Mesenchymal stem cell (in vitro differentiated cells and primary cell): Measurements from ENCODE around the gene NRXN3.

Experiments used
- DNase-seq: peaks from one replicate; pipeline ENCODE4 v3.0.0-alpha.2; 2013
- H2AFZ ChIP-seq: one replicate; pipeline ENCODE4 v1.6.1; 2013; ENCODE audit warnings: low read depth, mild to moderate bottlenecking, control low read depth, inconsistent platforms, low read length, moderate library complexity
- H2AK5ac ChIP-seq: 2 replicates; pipeline ENCODE4 v1.6.1; 2013; ENCODE audit warnings: low read length, moderate library complexity, mild to moderate bottlenecking, inconsistent platforms; ENCODE audit not compliant: severe bottlenecking
- H2BK120ac ChIP-seq: one replicate; pipeline ENCODE4 v1.6.1; 2013; ENCODE audit warnings: low read depth, mild to moderate bottlenecking, inconsistent platforms, low read length, moderate library complexity
- H2BK12ac ChIP-seq, 2 experiments: one replicate each; pipeline ENCODE4 v1.6.1; 2013; ENCODE audit warnings: inconsistent platforms in 2 of 2, low read length in 2 of 2, mild to moderate bottlenecking in 2 of 2, moderate library complexity in 2 of 2, control low read depth in 1 of 2
- H2BK15ac ChIP-seq: one replicate; pipeline ENCODE4 v1.6.1; 2013; ENCODE audit warnings: mild to moderate bottlenecking, low read depth, inconsistent platforms; ENCODE audit not compliant: poor library complexity, severe bottlenecking
- H2BK5ac ChIP-seq: 2 replicates; pipeline ENCODE4 v1.6.1; 2013; ENCODE audit warnings: low read depth, mild to moderate bottlenecking, low read length, control low read depth, inconsistent platforms; ENCODE audit not compliant: poor library complexity, severe bottlenecking
- H3K14ac ChIP-seq, 2 experiments: one replicate each; pipeline ENCODE4 v1.6.1; 2013; ENCODE audit warnings: inconsistent platforms in 2 of 2, low read length in 2 of 2, control low read depth in 1 of 2, mild to moderate bottlenecking in 1 of 2, moderate library complexity in 1 of 2
- H3K18ac ChIP-seq, 2 experiments: one replicate each; pipeline ENCODE4 v1.6.1; 2013; ENCODE audit warnings: inconsistent platforms in 2 of 2, low read length in 2 of 2, control low read depth in 1 of 2, low read depth in 1 of 2, mild to moderate bottlenecking in 1 of 2
- H3K23ac ChIP-seq, 2 experiments: one replicate each; pipeline ENCODE4 v1.6.1; 2013; ENCODE audit warnings: inconsistent platforms in 2 of 2, low read length in 2 of 2, mild to moderate bottlenecking in 2 of 2, moderate library complexity in 2 of 2, control low read depth in 1 of 2
- H3K27ac ChIP-seq: 2 replicates; pipeline ENCODE4 v1.5.1; 2013; ENCODE audit warnings: mild to moderate bottlenecking, moderate library complexity, low read length, control low read depth, inconsistent platforms; ENCODE audit not compliant: poor library complexity, severe bottlenecking
- H3K27me3 ChIP-seq, 2 experiments: 2 replicates each; pipeline versions ENCODE4 v1.6.1 to v1.7.0; 2013; ENCODE audit warnings: low read length in 2 of 2, mild to moderate bottlenecking in 2 of 2, moderate library complexity in 2 of 2, control low read depth in 1 of 2, inconsistent platforms in 1 of 2; ENCODE audit not compliant: control insufficient read depth in 1 of 2, insufficient read depth in 1 of 2
- H3K36me3 ChIP-seq, 2 experiments: 2 replicates each; pipeline versions ENCODE4 v1.6.1 to v1.7.0; 2013; ENCODE audit warnings: low read length in 2 of 2, control low read depth in 1 of 2, inconsistent platforms in 1 of 2, low read depth in 1 of 2, mild to moderate bottlenecking in 1 of 2; ENCODE audit not compliant: insufficient read depth in 2 of 2, control insufficient read depth in 1 of 2
- H3K4ac ChIP-seq, 2 experiments: one replicate each; pipeline ENCODE4 v1.6.1; 2013; ENCODE audit warnings: inconsistent platforms in 2 of 2, low read length in 2 of 2, mild to moderate bottlenecking in 2 of 2, moderate library complexity in 2 of 2, control low read depth in 1 of 2, low read depth in 1 of 2
- H3K4me1 ChIP-seq: 2 replicates; pipeline ENCODE4 v1.6.1; 2013; ENCODE audit warnings: low read depth, low read length, control low read depth; ENCODE audit not compliant: control insufficient read depth, insufficient read depth
- H3K4me2 ChIP-seq: 2 replicates; pipeline ENCODE4 v1.6.1; 2013; ENCODE audit warnings: low read length, mild to moderate bottlenecking, inconsistent platforms; ENCODE audit not compliant: poor library complexity, severe bottlenecking
- H3K4me3 ChIP-seq, 2 experiments: 2 replicates each; pipeline versions ENCODE4 v1.5.1 to v1.7.0; 2013; ENCODE audit warnings: low read length in 2 of 2, mild to moderate bottlenecking in 2 of 2, control low read depth in 1 of 2, low read depth in 1 of 2; ENCODE audit not compliant: insufficient read depth in 1 of 2
- H3K79me1 ChIP-seq: replicated peaks from 2 replicates; pipeline ENCODE4 v1.6.1; 2013; ENCODE audit warnings: mild to moderate bottlenecking, control low read depth, low read length, inconsistent platforms; ENCODE audit not compliant: poor library complexity, severe bottlenecking
- H3K9ac ChIP-seq: 2 replicates; pipeline ENCODE4 v1.7.0; 2013; ENCODE audit warnings: mild to moderate bottlenecking, low read length, moderate library complexity
- H3K9me3 ChIP-seq: 2 replicates; pipeline ENCODE4 v1.7.0; 2013; ENCODE audit warnings: mild to moderate bottlenecking, low read length; ENCODE audit not compliant: control insufficient read depth
- H4K8ac ChIP-seq: one replicate; pipeline ENCODE4 v1.6.1; 2013; ENCODE audit warnings: inconsistent platforms, mild to moderate bottlenecking, low read length, moderate library complexity
- H4K91ac ChIP-seq: one replicate; pipeline ENCODE4 v1.6.1; 2013; ENCODE audit warnings: mild to moderate bottlenecking, low read length, inconsistent platforms
- WGBS: methylation state at CpG from one replicate; pipeline ENCODE4 v1.1.7; 2013; ENCODE audit warnings: mixed read lengths; 5-methylcytosine and 5-hydroxymethylcytosine counted together

Gene NRXN3

DNA sequence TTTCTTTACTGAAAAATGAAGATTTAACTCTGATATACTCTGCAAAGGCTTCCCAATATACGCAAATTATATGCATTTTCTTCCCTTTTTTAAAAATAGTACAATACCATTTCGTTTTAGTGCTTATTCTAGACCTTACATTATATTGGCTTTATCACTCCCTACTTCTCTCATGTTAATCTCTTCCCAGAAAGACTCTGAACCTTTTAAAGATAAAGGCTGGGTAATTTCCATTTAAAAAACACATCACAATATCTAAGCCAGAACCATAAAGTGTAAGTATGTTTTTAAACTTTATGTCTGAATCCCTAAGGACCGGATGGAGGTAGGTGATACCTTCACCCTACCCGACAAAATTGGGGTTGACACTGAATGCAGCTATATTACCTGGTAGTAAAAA is 1720.4 kb downstream of the NRXN3 start:
- H2BK15ac ChIP-seq = no peak overlapping the region
- no peaks in the 10 kb centered on the region for H3K79me1 ChIP-seq
- no peak overlapping the region for H3K4me3 ChIP-seq
- no peak overlapping the region for H3K9ac ChIP-seq
- no peak overlapping the region for H2BK120ac ChIP-seq
- H3K18ac ChIP-seq = no peak overlapping the region
- no peak overlapping the region for H4K8ac ChIP-seq
- H3K4me1 ChIP-seq = no peaks in the 10 kb centered on the region
- H3K4ac ChIP-seq = no peak overlapping the region
- H2BK12ac ChIP-seq = no peak overlapping the region
- no peak overlapping the region for H3K4me2 ChIP-seq
- H3K27ac ChIP-seq = no peak overlapping the region
- no peaks in the 10 kb centered on the region for H3K9me3 ChIP-seq
- no peak overlapping the region for H4K91ac ChIP-seq
- no peak overlapping the region for H2AFZ ChIP-seq
- H3K27me3 ChIP-seq = no peaks in the 10 kb centered on the region
- no peak overlapping the region for H3K23ac ChIP-seq
- 56% methylated on average over 2 of the region's 4 CpGs for WGBS
- no peaks in the 10 kb centered on the region for H3K36me3 ChIP-seq
- H2BK5ac ChIP-seq = no peak overlapping the region
- DNase-seq = no peak
- H3K14ac ChIP-seq = no peak overlapping the region
- no peak overlapping the region for H2AK5ac ChIP-seq

DNA sequence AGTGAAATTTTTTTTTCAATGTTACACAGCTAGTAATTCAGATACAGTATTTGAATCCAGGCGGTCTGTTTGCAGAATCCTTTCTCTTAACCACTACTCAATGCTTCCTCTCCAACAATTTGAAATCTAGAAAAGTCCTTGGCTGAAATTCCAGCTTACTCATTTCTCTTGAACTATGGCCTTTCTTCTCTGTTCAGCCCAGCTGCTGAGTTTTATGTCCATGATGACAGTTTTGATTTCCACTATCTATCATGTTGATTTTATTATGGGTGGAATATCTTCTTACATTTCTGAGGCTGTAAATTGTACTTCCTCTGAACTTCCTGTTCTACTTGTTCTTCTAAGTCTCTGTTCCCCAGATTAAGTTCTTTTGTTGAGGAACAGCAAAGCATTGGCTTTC is 1725.8 kb downstream of the NRXN3 start:
- Histone ChIP-seq H4K8ac (no peak overlapping the region), H3K27me3 (no peaks in the 10 kb centered on the region), H2AK5ac (no peak overlapping the region), H3K79me1 (no peaks in the 10 kb centered on the region), H3K4ac (no peak overlapping the region), H2BK5ac (no peak overlapping the region), H3K14ac (no peak overlapping the region), H3K9me3 (peaks cover 4% of the 10 kb centered on the region), H3K4me2 (no peak overlapping the region), H2BK12ac (no peak overlapping the region), H3K36me3 (no peaks in the 10 kb centered on the region), H3K4me1 (no peaks in the 10 kb centered on the region), H3K18ac (no peak overlapping the region), H3K9ac (no peak overlapping the region), H3K27ac (no peak overlapping the region), H3K23ac (no peak overlapping the region), H4K91ac (no peak overlapping the region), H2AFZ (no peak overlapping the region), H3K4me3 (no peak overlapping the region), H2BK15ac (no peak overlapping the region), H2BK120ac (no peak overlapping the region)
- DNase-seq = peak; percentile 18
- WGBS = 93% methylated on average over 1 of the region's 1 CpG

DNA sequence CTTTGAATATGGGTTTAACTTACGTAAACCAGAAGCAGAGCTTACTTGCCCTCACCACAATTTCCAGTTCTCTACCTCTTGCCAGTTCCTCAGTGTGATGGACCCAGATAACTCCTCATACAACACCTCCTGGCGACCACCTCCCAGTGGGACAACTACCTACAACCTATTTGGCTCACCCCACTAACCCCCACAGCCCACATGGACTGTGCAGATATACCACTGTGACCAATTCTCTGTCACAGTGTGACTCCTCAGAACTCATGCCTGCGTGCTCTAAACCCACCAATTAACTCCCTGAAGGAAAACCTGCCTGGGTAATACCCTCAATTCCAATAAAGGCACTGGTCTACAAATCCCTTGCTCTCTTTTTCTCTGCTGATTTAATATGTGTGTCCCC is 1729.4 kb downstream of the NRXN3 start:
- no peak overlapping the region for H2AFZ ChIP-seq
- no peak overlapping the region for H3K18ac ChIP-seq
- H2BK120ac ChIP-seq = no peak overlapping the region
- no peak overlapping the region for H2AK5ac ChIP-seq
- no peak overlapping the region for H2BK15ac ChIP-seq
- WGBS = 65% methylated on average over 3 of the region's 3 CpGs
- H2BK12ac ChIP-seq = no peak overlapping the region
- H3K4me1 ChIP-seq = no peaks in the 10 kb centered on the region
- no peaks in the 10 kb centered on the region for H3K79me1 ChIP-seq
- no peak overlapping the region for H3K23ac ChIP-seq
- H3K4me3 ChIP-seq = no peak overlapping the region
- H3K9me3 ChIP-seq = peaks cover 4% of the 10 kb centered on the region
- H4K8ac ChIP-seq = no peak overlapping the region
- DNase-seq = no peak
- H3K14ac ChIP-seq = no peak overlapping the region
- no peak overlapping the region for H4K91ac ChIP-seq
- no peak overlapping the region for H2BK5ac ChIP-seq
- no peak overlapping the region for H3K9ac ChIP-seq
- no peak overlapping the region for H3K4ac ChIP-seq
- H3K27ac ChIP-seq = no peak overlapping the region
- no peaks in the 10 kb centered on the region for H3K36me3 ChIP-seq
- H3K4me2 ChIP-seq = no peak overlapping the region
- H3K27me3 ChIP-seq = no peaks in the 10 kb centered on the region

DNA sequence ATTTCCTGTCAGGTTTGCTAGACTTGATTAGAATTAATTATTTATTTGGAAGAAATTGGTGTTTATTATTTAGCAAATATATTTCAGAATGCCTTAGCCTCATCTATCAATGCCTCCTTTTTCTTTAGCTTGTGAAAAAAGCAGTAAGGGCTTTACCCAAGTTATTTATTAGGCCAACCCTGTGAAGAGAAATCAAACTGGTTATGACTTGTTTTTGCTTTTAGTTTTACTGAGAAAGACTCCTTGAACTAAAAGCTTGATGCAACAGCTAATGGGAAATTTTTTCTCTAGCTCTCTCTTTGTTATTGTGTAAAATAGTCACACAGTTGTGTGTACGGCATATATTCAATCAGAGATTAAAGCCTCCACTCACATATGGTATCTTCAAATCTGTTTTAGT is 1734.3 kb downstream of the NRXN3 start:
- no peak overlapping the region for H2BK15ac ChIP-seq
- no peak overlapping the region for H3K4ac ChIP-seq
- no peak overlapping the region for H3K27ac ChIP-seq
- no peaks in the 10 kb centered on the region for H3K4me1 ChIP-seq
- H3K36me3 ChIP-seq = no peaks in the 10 kb centered on the region
- H3K23ac ChIP-seq = no peak overlapping the region
- WGBS = no CpG with 5 or more reads among the region's 1 CpG
- peaks cover 4% of the 10 kb centered on the region for H3K9me3 ChIP-seq
- H2AK5ac ChIP-seq = no peak overlapping the region
- no peak overlapping the region for H4K91ac ChIP-seq
- H3K27me3 ChIP-seq = no peaks in the 10 kb centered on the region
- H3K4me3 ChIP-seq = no peak overlapping the region
- no peak overlapping the region for H3K9ac ChIP-seq
- H2BK5ac ChIP-seq = no peak overlapping the region
- H2BK120ac ChIP-seq = no peak overlapping the region
- no peak for DNase-seq
- no peak overlapping the region for H4K8ac ChIP-seq
- H3K18ac ChIP-seq = no peak overlapping the region
- no peaks in the 10 kb centered on the region for H3K79me1 ChIP-seq
- no peak overlapping the region for H2AFZ ChIP-seq
- no peak overlapping the region for H2BK12ac ChIP-seq
- no peak overlapping the region for H3K4me2 ChIP-seq
- H3K14ac ChIP-seq = no peak overlapping the region
